Measurements from ENCODE around the gene RAMP2.

RAMP2 gene

DNA sequence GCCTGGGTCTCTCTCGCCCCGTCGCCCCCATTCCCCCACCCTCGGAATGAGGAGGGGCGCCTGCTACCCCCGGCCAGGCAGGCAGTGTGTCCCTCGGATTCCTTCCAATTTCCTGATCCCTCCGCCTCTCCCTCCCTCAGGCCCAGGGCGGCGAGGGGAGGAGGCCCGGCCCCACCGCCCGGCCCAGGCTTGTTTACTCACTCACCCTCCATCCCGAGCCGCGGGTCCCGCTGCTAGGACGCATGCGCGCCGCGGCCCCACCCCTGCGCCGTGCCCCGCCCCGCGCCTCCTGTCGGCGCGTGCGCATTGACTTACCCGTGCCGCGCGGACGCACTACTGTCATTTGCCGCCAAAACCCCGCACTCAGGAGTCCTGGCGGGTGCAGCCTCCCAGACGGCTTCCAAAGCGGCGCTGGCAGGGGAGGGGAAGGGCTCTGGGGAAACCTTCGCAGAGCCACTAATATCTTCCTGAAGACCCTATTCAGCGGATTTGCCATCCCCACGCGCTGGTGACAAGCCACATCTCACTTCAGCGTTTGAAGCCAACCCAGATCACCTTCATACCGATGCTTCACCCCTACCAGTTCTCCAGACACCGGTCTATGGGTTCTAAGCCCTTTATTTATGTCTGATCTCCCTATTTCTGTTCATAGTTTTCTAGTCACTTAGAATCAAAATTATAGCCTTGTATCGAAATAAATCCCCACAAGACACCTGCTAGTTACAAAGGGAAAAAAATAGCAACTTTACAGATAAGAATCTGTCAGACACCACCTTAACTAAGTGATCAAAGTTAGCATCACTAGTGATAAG, 16.0 kb upstream of the RAMP2 start, which contains the start of gene EZH1 (continued):
- TF ChIP-seq, protein P1, sequence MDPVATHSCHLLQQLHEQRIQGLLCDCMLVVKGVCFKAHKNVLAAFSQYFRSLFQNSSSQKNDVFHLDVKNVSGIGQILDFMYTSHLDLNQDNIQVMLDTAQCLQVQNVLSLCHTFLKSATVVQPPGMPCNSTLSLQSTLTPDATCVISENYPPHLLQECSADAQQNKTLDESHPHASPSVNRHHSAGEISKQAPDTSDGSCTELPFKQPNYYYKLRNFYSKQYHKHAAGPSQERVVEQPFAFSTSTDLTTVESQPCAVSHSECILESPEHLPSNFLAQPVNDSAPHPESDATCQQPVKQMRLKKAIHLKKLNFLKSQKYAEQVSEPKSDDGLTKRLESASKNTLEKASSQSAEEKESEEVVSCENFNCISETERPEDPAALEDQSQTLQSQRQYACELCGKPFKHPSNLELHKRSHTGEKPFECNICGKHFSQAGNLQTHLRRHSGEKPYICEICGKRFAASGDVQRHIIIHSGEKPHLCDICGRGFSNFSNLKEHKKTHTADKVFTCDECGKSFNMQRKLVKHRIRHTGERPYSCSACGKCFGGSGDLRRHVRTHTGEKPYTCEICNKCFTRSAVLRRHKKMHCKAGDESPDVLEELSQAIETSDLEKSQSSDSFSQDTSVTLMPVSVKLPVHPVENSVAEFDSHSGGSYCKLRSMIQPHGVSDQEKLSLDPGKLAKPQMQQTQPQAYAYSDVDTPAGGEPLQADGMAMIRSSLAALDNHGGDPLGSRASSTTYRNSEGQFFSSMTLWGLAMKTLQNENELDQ (tag by site-specific recombination; IDR thresholded peaks at IDR 0.05; ENCODE audit: low read depth), result no peak
- TF ChIP-seq ZNF555 (tag by site-specific recombination; conservative IDR thresholded peaks at IDR 0.05), result no peak
- TF ChIP-seq ZNF23 (tag by site-specific recombination; IDR thresholded peaks at IDR 0.05; ENCODE audit: borderline replicate concordance), result no peak
- TF ChIP-seq ZNF394 (tag by site-specific recombination; IDR thresholded peaks at IDR 0.05; ENCODE audit: borderline replicate concordance), result peak; percentile 22; the same call in 1 of the 2 replicates
- no peak for TF ChIP-seq GFI1B (tag by site-specific recombination; IDR thresholded peaks at IDR 0.05)
- TF ChIP-seq ZFP37 (tag by site-specific recombination; IDR thresholded peaks at IDR 0.05), result 0 out of 2 replicates have a peak, but pooled peaks have one; percentile 17
- no peak for TF ChIP-seq ZNF585B (tag by site-specific recombination; IDR thresholded peaks at IDR 0.05)
- TF ChIP-seq ZNF248 (tag by site-specific recombination; IDR thresholded peaks at IDR 0.05), result no peak
- TF ChIP-seq, protein P2, sequence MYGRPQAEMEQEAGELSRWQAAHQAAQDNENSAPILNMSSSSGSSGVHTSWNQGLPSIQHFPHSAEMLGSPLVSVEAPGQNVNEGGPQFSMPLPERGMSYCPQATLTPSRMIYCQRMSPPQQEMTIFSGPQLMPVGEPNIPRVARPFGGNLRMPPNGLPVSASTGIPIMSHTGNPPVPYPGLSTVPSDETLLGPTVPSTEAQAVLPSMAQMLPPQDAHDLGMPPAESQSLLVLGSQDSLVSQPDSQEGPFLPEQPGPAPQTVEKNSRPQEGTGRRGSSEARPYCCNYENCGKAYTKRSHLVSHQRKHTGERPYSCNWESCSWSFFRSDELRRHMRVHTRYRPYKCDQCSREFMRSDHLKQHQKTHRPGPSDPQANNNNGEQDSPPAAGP (tag by site-specific recombination; IDR thresholded peaks at IDR 0.05), result peak; percentile 54; the same call in 1 of the 2 replicates
- no peak for TF ChIP-seq ZNF48 (tag by site-specific recombination; IDR thresholded peaks at IDR 0.05)
- TF ChIP-seq, protein P3, sequence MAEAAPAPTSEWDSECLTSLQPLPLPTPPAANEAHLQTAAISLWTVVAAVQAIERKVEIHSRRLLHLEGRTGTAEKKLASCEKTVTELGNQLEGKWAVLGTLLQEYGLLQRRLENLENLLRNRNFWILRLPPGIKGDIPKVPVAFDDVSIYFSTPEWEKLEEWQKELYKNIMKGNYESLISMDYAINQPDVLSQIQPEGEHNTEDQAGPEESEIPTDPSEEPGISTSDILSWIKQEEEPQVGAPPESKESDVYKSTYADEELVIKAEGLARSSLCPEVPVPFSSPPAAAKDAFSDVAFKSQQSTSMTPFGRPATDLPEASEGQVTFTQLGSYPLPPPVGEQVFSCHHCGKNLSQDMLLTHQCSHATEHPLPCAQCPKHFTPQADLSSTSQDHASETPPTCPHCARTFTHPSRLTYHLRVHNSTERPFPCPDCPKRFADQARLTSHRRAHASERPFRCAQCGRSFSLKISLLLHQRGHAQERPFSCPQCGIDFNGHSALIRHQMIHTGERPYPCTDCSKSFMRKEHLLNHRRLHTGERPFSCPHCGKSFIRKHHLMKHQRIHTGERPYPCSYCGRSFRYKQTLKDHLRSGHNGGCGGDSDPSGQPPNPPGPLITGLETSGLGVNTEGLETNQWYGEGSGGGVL (tag by site-specific recombination; IDR thresholded peaks at IDR 0.05), result peak; percentile 89
- no peak for TF ChIP-seq ZNF670 (tag by site-specific recombination; IDR thresholded peaks at IDR 0.05; ENCODE audit: low read depth)
- 0 out of 2 replicates have a peak, but pooled peaks have one; percentile 4 for TF ChIP-seq ZNF610 (tag by site-specific recombination; IDR thresholded peaks at IDR 0.05; ENCODE audit: borderline replicate concordance)
- TF ChIP-seq SETDB1 (IDR thresholded peaks at IDR 0.05; ENCODE audit: insufficient read length, low read length), result peak; percentile 73
- TF ChIP-seq, protein P4, sequence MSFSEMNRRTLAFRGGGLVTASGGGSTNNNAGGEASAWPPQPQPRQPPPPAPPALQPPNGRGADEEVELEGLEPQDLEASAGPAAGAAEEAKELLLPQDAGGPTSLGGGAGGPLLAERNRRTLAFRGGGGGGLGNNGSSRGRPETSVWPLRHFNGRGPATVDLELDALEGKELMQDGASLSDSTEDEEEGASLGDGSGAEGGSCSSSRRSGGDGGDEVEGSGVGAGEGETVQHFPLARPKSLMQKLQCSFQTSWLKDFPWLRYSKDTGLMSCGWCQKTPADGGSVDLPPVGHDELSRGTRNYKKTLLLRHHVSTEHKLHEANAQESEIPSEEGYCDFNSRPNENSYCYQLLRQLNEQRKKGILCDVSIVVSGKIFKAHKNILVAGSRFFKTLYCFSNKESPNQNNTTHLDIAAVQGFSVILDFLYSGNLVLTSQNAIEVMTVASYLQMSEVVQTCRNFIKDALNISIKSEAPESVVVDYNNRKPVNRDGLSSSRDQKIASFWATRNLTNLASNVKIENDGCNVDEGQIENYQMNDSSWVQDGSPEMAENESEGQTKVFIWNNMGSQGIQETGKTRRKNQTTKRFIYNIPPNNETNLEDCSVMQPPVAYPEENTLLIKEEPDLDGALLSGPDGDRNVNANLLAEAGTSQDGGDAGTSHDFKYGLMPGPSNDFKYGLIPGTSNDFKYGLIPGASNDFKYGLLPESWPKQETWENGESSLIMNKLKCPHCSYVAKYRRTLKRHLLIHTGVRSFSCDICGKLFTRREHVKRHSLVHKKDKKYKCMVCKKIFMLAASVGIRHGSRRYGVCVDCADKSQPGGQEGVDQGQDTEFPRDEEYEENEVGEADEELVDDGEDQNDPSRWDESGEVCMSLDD (tag by site-specific recombination; IDR thresholded peaks at IDR 0.05), result no peak
- TF ChIP-seq ZIC2 (tag by site-specific recombination; IDR thresholded peaks at IDR 0.05), result peak; percentile 17; the same call in 1 of the 2 replicates
- TF ChIP-seq ZNF660 (tag by site-specific recombination; IDR thresholded peaks at IDR 0.05), result peak; percentile 46; the same call in 1 of the 2 replicates
- TF ChIP-seq SP2 (tag by site-specific recombination; IDR thresholded peaks at IDR 0.05), result peak; percentile 65
- TF ChIP-seq ZNF423 (tag by site-specific recombination; IDR thresholded peaks at IDR 0.05), result no peak
- TF ChIP-seq ZFHX2 (tag by site-specific recombination; conservative IDR thresholded peaks at IDR 0.05), result peak; percentile 66
- TF ChIP-seq, protein P5, sequence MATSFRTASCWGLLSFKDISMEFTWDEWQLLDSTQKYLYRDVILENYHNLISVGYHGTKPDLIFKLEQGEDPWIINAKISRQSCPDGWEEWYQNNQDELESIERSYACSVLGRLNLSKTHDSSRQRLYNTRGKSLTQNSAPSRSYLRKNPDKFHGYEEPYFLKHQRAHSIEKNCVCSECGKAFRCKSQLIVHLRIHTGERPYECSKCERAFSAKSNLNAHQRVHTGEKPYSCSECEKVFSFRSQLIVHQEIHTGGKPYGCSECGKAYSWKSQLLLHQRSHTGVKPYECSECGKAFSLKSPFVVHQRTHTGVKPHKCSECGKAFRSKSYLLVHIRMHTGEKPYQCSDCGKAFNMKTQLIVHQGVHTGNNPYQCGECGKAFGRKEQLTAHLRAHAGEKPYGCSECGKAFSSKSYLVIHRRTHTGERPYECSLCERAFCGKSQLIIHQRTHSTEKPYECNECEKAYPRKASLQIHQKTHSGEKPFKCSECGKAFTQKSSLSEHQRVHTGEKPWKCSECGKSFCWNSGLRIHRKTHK (tag by site-specific recombination; IDR thresholded peaks at IDR 0.05), result no peak
- TF ChIP-seq GLI2 (tag by site-specific recombination; IDR thresholded peaks at IDR 0.05; ENCODE audit: borderline replicate concordance, low read depth), result no peak
- no peak for TF ChIP-seq ZNF529 (tag by site-specific recombination; IDR thresholded peaks at IDR 0.05; ENCODE audit: insufficient replicate concordance)
- TF ChIP-seq GLIS1 (tag by site-specific recombination; IDR thresholded peaks at IDR 0.05), result peak; percentile 70
- TF ChIP-seq BCL11A (tag by site-specific recombination; IDR thresholded peaks at IDR 0.05; ENCODE audit: low read depth), result no peak
- peak; percentile 97 for TF ChIP-seq KLF10 (tag by site-specific recombination; IDR thresholded peaks at IDR 0.05)
- peak; percentile 49; the same call in 1 of the 2 replicates for TF ChIP-seq MZF1 (tag by site-specific recombination; IDR thresholded peaks at IDR 0.05; ENCODE audit: borderline replicate concordance)
- peak; percentile 92 for TF ChIP-seq ZNF777 (tag by site-specific recombination; IDR thresholded peaks at IDR 0.05; ENCODE audit: borderline replicate concordance)
- peak; percentile 89 for TF ChIP-seq ZFP69B (tag by site-specific recombination; IDR thresholded peaks at IDR 0.05)
- no peak for TF ChIP-seq MEIS1 (CRISPR knock-in tag; IDR thresholded peaks at IDR 0.05; ENCODE audit: borderline replicate concordance)

All from HEK293 (cell line).